Measurements from ENCODE around the gene FAM124A.

FAM124A gene

DNA sequence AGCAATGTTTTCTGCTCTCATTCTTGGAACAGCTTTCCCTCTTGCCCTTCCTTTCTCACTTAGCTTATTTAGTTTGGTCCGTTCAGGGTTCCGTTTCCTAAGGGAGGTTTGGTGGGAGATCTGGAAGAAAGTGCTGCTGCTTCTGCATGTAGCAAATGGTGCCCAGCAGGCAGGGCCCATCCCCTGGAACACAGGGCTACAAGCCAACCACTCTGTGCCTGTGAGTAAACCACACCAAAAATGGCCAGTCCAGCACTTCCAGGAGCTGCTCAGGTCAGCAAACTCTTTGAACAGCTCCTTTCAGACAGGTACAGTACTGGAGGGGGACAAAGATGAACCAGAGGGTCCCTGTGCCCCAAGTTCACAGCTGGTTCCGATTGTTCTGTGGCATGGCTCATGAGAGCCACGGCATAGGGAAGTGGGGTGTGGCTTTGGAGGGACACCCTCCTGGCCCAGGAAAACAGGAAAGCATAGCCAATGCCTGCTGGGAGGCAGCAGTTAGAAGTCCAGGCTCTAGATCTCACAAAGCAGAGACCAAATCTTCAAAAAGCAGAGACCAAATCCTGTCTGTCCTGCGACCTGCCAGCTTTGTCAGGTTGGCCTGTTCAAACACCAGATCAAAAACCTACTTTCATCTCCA is 39.5 kb downstream of the FAM124A start:
- peaks cover 35% of the 10 kb centered on the region for H3K36me3 ChIP-seq (ENCODE audit: control insufficient read depth, insufficient read depth, low read length)
- H3K4me1 ChIP-seq (ENCODE audit: control insufficient read depth, insufficient read depth, low read length) = no peaks in the 10 kb centered on the region
- no peak overlapping the region for H3K4me3 ChIP-seq (ENCODE audit: low read depth, low read length)
- no peaks in the 10 kb centered on the region for H3K9me3 ChIP-seq (ENCODE audit: control insufficient read depth, insufficient read depth, low read length)
- H3K9ac ChIP-seq (ENCODE audit: low read depth, low read length) = no peak overlapping the region
- no peaks in the 10 kb centered on the region for H3K27me3 ChIP-seq (ENCODE audit: control insufficient read depth, insufficient read depth, low read length)

GRCh38 chr13:51262501-51263211 is 40.5 kb downstream of the FAM124A start:
- Histone ChIP-seq H3K4me1 (ENCODE audit: control insufficient read depth, insufficient read depth, low read length) (no peaks in the 10 kb centered on the region), H3K4me3 (ENCODE audit: low read depth, low read length) (no peak overlapping the region), H3K9ac (ENCODE audit: low read depth, low read length) (no peak overlapping the region), H3K9me3 (ENCODE audit: control insufficient read depth, insufficient read depth, low read length) (no peaks in the 10 kb centered on the region), H3K27me3 (ENCODE audit: control insufficient read depth, insufficient read depth, low read length) (no peaks in the 10 kb centered on the region), H3K36me3 (ENCODE audit: control insufficient read depth, insufficient read depth, low read length) (peaks cover 26% of the 10 kb centered on the region)

GRCh38 chr13:51266642-51267041 is 44.4 kb downstream of the FAM124A start:
- no peaks in the 10 kb centered on the region for H3K9me3 ChIP-seq (ENCODE audit: control insufficient read depth, insufficient read depth, low read length)
- no peak overlapping the region for H3K9ac ChIP-seq (ENCODE audit: low read depth, low read length)
- no peaks in the 10 kb centered on the region for H3K36me3 ChIP-seq (ENCODE audit: control insufficient read depth, insufficient read depth, low read length)
- H3K4me3 ChIP-seq (ENCODE audit: low read depth, low read length) = no peak overlapping the region
- H3K4me1 ChIP-seq (ENCODE audit: control insufficient read depth, insufficient read depth, low read length) = peaks cover 7% of the 10 kb centered on the region
- H3K27me3 ChIP-seq (ENCODE audit: control insufficient read depth, insufficient read depth, low read length) = no peaks in the 10 kb centered on the region

GRCh38 chr13:51267622-51268021 is 45.4 kb downstream of the FAM124A start:
- H3K9me3 ChIP-seq (ENCODE audit: control insufficient read depth, insufficient read depth, low read length) = no peaks in the 10 kb centered on the region
- H3K4me3 ChIP-seq (ENCODE audit: low read depth, low read length) = no peak overlapping the region
- no peak overlapping the region for H3K9ac ChIP-seq (ENCODE audit: low read depth, low read length)
- H3K4me1 ChIP-seq (ENCODE audit: control insufficient read depth, insufficient read depth, low read length) = peaks cover 7% of the 10 kb centered on the region
- peaks cover 5% of the 10 kb centered on the region for H3K36me3 ChIP-seq (ENCODE audit: control insufficient read depth, insufficient read depth, low read length)
- no peaks in the 10 kb centered on the region for H3K27me3 ChIP-seq (ENCODE audit: control insufficient read depth, insufficient read depth, low read length)

DNA sequence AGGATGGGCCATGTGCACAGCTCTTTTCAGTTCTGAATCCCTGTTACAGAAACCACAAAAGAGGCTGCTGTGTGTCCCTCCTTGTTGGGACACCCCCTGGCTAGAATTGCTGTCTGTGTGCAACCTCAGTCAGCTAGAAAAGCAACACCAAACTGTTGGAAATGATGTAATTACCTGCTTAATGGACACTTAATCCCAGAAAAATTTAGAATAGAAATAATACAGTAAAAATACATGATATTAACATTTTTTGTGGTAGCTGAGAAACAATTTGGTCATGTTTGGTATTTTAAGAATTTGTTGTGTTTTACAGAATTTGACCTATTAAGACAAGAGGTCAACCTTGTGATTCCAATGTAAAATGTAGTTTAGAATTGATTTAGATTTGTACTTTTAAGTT is 46.8 kb downstream of the FAM124A start:
- Histone ChIP-seq H3K9ac (ENCODE audit: low read depth, low read length) (no peak overlapping the region), H3K27me3 (ENCODE audit: control insufficient read depth, insufficient read depth, low read length) (no peaks in the 10 kb centered on the region), H3K9me3 (ENCODE audit: control insufficient read depth, insufficient read depth, low read length) (no peaks in the 10 kb centered on the region), H3K4me1 (ENCODE audit: control insufficient read depth, insufficient read depth, low read length) (peaks cover 7% of the 10 kb centered on the region), H3K36me3 (ENCODE audit: control insufficient read depth, insufficient read depth, low read length) (peaks cover 7% of the 10 kb centered on the region), H3K4me3 (ENCODE audit: low read depth, low read length) (no peak overlapping the region)

- Histone ChIP-seq H3K4me3 (ENCODE audit: low read depth, low read length) (no peak overlapping the region), H3K9ac (ENCODE audit: low read depth, low read length) (no peak overlapping the region), H3K27me3 (ENCODE audit: control insufficient read depth, insufficient read depth, low read length) (no peaks in the 10 kb centered on the region), H3K9me3 (ENCODE audit: control insufficient read depth, insufficient read depth, low read length) (no peaks in the 10 kb centered on the region), H3K4me1 (ENCODE audit: control insufficient read depth, insufficient read depth, low read length) (peaks cover 7% of the 10 kb centered on the region), H3K36me3 (ENCODE audit: control insufficient read depth, insufficient read depth, low read length) (peaks cover 7% of the 10 kb centered on the region)
Observed at GRCh38 chr13:51270623-51271415, 48.6 kb downstream of the FAM124A start.

DNA sequence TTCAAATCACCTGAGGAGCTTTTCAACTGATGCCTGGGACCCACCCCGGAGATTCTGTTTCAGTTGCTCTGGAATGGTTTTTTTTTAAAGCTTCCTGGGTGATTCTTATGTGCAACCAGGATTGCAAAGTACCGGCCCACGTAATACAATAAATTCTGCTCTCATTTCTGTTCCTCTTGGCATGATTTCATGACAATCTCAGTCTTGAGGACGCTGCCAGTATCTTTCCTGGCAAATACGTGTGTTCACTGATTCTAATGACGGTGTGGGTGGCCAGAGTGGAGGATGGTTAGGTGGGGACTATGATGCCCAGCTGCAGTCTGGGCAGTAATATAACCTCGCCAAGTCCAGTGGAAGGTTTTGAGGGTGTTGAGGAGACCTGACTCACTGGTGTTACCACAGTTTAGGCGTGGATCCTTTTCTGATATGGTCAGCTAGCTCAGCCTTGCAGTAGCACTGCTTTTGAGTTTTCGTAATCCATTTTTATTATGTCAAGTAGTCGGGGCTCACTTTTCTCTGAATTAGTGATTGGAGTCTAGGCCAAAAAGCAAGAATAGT is 49.4 kb downstream of the FAM124A start:
- Histone ChIP-seq H3K27me3 (ENCODE audit: control insufficient read depth, insufficient read depth, low read length) (no peaks in the 10 kb centered on the region), H3K36me3 (ENCODE audit: control insufficient read depth, insufficient read depth, low read length) (peaks cover 7% of the 10 kb centered on the region), H3K9ac (ENCODE audit: low read depth, low read length) (no peak overlapping the region), H3K4me1 (ENCODE audit: control insufficient read depth, insufficient read depth, low read length) (peaks cover 7% of the 10 kb centered on the region), H3K4me3 (ENCODE audit: low read depth, low read length) (no peak overlapping the region), H3K9me3 (ENCODE audit: control insufficient read depth, insufficient read depth, low read length) (no peaks in the 10 kb centered on the region)

DNA sequence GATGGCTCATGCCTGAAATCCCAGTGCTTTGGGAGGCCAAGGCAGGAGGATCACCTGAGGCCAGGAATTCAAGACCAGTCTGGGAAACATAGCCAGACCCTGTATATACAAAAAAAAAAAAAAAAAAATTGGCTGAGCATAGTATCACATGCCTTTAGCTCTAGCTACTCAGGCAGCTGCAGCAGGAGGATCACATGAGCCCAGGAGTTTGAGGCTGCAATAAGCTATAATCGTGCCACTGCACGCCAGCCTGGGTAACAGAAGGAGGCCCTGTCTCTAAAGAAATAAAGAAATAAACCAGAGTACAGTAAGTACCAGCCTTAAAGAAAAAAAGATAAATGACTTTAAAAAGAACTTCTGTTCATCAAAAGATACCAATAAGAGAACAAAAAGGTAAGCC is 52.9 kb downstream of the FAM124A start:
- H3K4me3 ChIP-seq (ENCODE audit: low read depth, low read length) = no peak overlapping the region
- peaks cover 13% of the 10 kb centered on the region for H3K36me3 ChIP-seq (ENCODE audit: control insufficient read depth, insufficient read depth, low read length)
- H3K9me3 ChIP-seq (ENCODE audit: control insufficient read depth, insufficient read depth, low read length) = no peaks in the 10 kb centered on the region
- no peaks in the 10 kb centered on the region for H3K27me3 ChIP-seq (ENCODE audit: control insufficient read depth, insufficient read depth, low read length)
- no peak overlapping the region for H3K9ac ChIP-seq (ENCODE audit: low read depth, low read length)
- peaks cover 7% of the 10 kb centered on the region for H3K4me1 ChIP-seq (ENCODE audit: control insufficient read depth, insufficient read depth, low read length)

DNA sequence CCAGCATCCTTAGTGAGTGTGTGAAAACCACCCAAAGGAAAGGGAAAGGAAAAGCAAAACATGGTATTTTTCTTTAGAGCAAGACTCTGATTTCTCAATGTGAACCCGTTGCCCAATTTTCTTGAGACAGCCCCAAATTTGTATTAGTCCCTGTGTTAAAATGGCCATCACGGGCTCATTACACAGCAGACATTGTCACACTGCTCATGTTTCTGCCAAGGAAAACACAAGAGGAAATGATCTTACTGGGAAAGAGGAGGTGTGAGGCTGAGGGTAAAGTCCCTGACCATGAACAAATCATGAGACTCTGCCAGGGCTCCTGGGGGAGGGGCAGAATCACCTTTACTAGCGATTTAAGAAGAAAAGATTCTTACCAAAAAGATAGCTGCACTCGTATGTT is 54.4 kb downstream of the FAM124A start:
- H3K4me1 ChIP-seq (ENCODE audit: control insufficient read depth, insufficient read depth, low read length) = peaks cover 2% of the 10 kb centered on the region
- H3K36me3 ChIP-seq (ENCODE audit: control insufficient read depth, insufficient read depth, low read length) = peaks cover 22% of the 10 kb centered on the region
- H3K9ac ChIP-seq (ENCODE audit: low read depth, low read length) = no peak overlapping the region
- no peak overlapping the region for H3K4me3 ChIP-seq (ENCODE audit: low read depth, low read length)
- no peaks in the 10 kb centered on the region for H3K9me3 ChIP-seq (ENCODE audit: control insufficient read depth, insufficient read depth, low read length)
- no peaks in the 10 kb centered on the region for H3K27me3 ChIP-seq (ENCODE audit: control insufficient read depth, insufficient read depth, low read length)

- Histone ChIP-seq H3K4me3 (ENCODE audit: low read depth, low read length) (no peak overlapping the region), H3K36me3 (ENCODE audit: control insufficient read depth, insufficient read depth, low read length) (peaks cover 17% of the 10 kb centered on the region), H3K27me3 (ENCODE audit: control insufficient read depth, insufficient read depth, low read length) (no peaks in the 10 kb centered on the region), H3K9ac (ENCODE audit: low read depth, low read length) (no peak overlapping the region), H3K9me3 (ENCODE audit: control insufficient read depth, insufficient read depth, low read length) (no peaks in the 10 kb centered on the region), H3K4me1 (ENCODE audit: control insufficient read depth, insufficient read depth, low read length) (peaks cover 2% of the 10 kb centered on the region)
Observed at GRCh38 chr13:51277928-51278327, 55.7 kb downstream of the FAM124A start.

DNA sequence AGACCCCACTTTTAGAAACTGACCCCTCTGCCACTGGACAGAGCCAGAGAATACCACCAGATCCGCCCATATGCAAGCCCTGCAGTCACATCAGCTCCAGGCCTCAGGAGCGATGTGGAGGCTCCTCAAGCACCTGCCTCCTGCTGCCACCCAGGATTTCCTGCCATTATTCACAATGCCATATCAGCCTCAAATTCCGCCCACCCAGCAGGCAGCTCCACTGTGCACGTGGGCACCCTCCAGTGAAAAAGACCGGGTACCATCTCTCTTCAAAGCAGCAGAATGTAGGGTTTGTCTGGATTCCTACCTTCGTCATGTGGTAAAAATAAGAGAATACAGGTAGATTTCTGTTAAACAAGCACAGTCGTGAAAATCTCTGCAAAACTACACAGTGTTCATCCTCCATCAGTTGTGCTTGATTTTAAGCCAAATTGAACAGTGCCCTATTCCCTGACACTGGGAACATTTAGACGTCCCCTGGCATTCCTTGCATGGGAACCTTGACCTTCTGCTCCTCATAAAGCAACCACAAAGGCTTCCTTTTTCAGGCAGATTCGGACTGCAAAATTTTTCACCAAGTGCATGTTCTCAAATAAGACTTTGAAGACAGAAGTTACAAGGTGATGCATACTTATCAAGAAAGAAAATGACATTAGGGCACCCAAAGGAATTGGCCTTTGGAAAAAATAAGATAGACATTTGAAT is 56.4 kb downstream of the FAM124A start:
- Histone ChIP-seq H3K9ac (ENCODE audit: low read depth, low read length) (no peak overlapping the region), H3K4me1 (ENCODE audit: control insufficient read depth, insufficient read depth, low read length) (peaks cover 2% of the 10 kb centered on the region), H3K36me3 (ENCODE audit: control insufficient read depth, insufficient read depth, low read length) (peaks cover 17% of the 10 kb centered on the region), H3K9me3 (ENCODE audit: control insufficient read depth, insufficient read depth, low read length) (no peaks in the 10 kb centered on the region), H3K27me3 (ENCODE audit: control insufficient read depth, insufficient read depth, low read length) (no peaks in the 10 kb centered on the region), H3K4me3 (ENCODE audit: low read depth, low read length) (no peak overlapping the region)

All from iPS-15b (cell line).